AG20443 (cell line): ENCODE measurements around the gene RFXAP.

Experiments
- DNase-seq: peaks from one replicate; pipeline ENCODE4 v3.0.0; 2012; ENCODE audit warnings: low spot score, mixed read lengths

The RFXAP gene

DNA sequence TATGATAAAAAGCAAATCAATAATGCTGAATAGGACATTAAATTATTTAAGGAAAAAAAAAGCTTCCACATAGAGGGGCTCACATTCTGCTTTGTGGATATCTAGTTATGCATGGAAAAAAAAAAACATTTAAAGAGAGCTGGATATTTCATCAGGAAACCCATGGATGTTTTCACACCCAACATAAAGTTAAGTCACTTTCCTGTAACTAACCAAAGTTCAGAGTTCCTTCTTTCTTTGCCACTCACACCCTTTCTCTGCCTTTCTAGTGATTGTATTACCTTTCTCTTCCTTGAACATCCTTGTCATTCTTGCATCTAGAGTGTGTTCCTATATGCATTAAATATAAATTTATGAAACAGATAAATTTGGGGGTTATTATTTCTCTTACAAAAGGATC, 47.2 kb downstream of the RFXAP start:
- no peak for DNase-seq

DNA sequence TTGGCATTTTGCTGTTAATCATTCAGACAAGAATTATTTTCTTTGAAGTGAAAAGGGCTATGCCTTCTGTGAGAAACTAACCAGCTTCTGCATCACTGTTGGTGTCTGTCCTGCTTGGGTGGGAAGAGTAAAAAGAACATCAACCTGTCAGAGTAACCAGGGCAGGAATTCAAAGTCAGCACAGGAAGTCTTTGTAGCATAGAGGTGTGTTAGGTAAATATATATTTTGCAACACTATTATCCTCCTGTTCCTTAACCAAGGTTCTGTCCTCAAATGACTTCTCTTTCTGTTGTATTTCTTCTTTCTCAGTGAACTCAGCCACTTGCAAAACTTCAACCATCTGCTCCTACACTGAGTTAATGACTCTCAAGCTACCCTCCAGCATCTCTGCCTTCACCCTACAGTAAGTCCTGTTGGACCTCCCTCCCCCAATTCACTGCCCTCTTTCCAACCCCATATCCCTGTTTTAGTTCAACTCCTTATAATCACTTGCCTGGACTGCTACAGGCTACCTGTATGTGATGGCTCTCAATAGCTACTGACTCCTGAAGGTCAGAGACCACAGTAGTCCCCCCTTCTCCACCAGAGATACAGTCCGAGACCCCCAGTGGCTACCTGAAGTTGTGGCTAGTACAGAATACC, 51.1 kb downstream of the RFXAP start:
- DNase-seq: no peak

DNA sequence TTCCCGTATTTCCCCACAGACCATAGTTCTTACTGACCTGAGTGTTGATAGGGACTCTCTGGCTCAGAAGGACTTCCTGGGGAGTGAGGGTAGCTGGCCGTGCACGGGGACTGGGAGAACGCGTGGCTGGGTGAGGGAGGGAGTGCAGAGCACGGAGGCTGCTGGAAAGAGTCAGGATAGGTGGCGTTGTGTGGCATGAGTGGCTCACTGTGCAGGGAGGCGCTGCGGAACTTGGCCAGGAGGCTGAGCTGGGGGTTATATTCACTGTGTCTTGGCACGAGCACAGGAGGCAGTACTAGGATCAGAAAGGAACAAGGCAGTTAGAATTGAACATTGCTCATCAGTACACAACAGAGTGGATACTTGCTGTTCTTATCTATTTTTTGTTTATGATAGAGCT, 53.6 kb downstream of the RFXAP start:
- DNase-seq: no peak

DNA sequence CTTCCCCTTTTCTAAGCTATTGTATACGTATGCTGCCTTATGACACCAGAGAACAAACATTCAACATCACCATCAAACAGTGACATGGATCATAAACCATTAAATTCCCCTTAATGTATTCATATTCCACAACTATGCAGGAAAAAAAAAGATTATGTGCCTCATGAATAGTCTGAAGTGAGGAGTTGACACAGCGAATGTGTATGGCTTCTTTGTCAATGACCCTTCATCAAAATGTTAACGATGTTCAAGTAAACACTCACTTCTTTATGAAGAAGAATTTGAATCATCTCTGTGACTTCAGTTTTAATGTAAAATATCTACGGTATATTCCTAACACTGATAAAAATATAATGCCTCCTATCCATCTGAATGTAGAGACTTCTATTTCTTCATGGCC, 56.4 kb downstream of the RFXAP start:
- no peak for DNase-seq

DNA sequence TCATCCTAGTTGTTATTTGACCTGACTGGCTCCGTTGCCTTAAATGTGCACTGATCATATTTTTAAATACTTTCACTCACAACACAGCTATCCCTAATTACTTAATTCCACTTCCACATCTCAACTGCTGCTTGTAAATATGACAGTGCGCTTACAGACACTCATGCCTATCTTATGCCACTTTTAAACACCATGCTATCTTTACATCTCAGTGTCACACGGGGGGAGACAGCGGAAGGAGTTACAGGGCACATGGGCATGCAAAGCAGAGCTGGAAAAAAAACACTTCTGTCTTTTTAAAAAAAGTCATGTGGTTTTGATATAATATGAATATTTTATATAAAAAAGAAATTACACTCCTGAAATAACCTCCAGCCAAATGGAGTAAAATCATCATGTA, 56.9 kb downstream of the RFXAP start:
- no peak for DNase-seq
